HCT116 (cell line): ENCODE results near the gene ENTHD1.

Experiments
- POLR2AphosphoS5 ChIP-seq: IDR thresholded peaks from 2 replicates; pipeline ENCODE4 v1.6.1; 2011; ENCODE audit warnings: mild to moderate bottlenecking, low read depth, low read length, moderate library complexity
- YY1 ChIP-seq: IDR thresholded peaks from 2 replicates; pipeline ENCODE4 v1.6.1; 2011; ENCODE audit warnings: low read length, low read depth, moderate library complexity, mild to moderate bottlenecking; ENCODE audit not compliant: insufficient replicate concordance; ENCODE audit errors: extremely low read depth
- TF ChIP-seq, protein P1 (sequence below), 3 experiments: fragments of 200-600 bp in 1 of 3; sonication (generic) in 1 of 3; IDR thresholded peaks in 2 of 3; conservative IDR thresholded peaks in 1 of 3; 2 replicates each; pipeline ENCODE4 v1.5.1; 2012 to 2017; ENCODE audit warnings: low read depth in 2 of 3, low read length in 2 of 3, antibody characterized with exemption in 1 of 3, borderline replicate concordance in 1 of 3, control low read depth in 1 of 3, mild to moderate bottlenecking in 1 of 3, mixed read lengths in 1 of 3, mixed run types in 1 of 3, moderate library complexity in 1 of 3; ENCODE audit not compliant: insufficient read depth in 1 of 3
- TF ChIP-seq, protein P2 (sequence below): IDR thresholded peaks from 2 replicates; pipeline ENCODE4 v1.6.1; 2012

DNA sequence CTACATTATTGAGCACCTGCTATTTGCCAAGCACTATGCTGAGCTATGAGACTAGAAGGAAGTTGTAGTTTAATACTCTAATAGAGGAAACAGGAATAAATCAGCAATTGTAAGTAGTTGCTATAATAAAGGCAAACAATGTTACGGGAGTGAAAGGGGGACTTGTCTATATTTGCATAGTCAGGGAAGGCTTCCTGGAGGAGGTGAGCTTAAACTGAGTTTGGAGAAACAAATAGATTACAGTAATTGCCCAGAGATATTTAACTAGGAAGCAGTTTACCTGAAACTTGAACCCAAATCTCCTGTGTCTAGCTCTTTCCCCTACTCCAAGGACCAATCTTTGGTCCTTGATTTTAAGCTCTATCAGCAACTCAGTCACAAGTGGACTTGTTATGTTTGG, 2.1 kb upstream of the ENTHD1 start:
- TF ChIP-seq POLR2AphosphoS5 (no peak), YY1 (no peak)
- TF ChIP-seq, protein P1, sequence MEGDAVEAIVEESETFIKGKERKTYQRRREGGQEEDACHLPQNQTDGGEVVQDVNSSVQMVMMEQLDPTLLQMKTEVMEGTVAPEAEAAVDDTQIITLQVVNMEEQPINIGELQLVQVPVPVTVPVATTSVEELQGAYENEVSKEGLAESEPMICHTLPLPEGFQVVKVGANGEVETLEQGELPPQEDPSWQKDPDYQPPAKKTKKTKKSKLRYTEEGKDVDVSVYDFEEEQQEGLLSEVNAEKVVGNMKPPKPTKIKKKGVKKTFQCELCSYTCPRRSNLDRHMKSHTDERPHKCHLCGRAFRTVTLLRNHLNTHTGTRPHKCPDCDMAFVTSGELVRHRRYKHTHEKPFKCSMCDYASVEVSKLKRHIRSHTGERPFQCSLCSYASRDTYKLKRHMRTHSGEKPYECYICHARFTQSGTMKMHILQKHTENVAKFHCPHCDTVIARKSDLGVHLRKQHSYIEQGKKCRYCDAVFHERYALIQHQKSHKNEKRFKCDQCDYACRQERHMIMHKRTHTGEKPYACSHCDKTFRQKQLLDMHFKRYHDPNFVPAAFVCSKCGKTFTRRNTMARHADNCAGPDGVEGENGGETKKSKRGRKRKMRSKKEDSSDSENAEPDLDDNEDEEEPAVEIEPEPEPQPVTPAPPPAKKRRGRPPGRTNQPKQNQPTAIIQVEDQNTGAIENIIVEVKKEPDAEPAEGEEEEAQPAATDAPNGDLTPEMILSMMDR (IDR thresholded peaks at IDR 0.05 in 2 of 3, conservative IDR thresholded peaks at IDR 0.05 in 1 of 3; ENCODE audit: borderline replicate concordance in 1 of 3, insufficient read depth in 1 of 3, low read depth in 2 of 3, low read length in 2 of 3): no peak
- TF ChIP-seq, protein P2, sequence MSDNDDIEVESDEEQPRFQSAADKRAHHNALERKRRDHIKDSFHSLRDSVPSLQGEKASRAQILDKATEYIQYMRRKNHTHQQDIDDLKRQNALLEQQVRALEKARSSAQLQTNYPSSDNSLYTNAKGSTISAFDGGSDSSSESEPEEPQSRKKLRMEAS: no peak
